Measurements from ENCODE around the gene IFIT1.
"Not testable (repeated sequence)": the region's sequence is repeated elsewhere in the genome, so short reads cannot be mapped to it uniquely, and the experiment has no call there.

Gene IFIT1

DNA sequence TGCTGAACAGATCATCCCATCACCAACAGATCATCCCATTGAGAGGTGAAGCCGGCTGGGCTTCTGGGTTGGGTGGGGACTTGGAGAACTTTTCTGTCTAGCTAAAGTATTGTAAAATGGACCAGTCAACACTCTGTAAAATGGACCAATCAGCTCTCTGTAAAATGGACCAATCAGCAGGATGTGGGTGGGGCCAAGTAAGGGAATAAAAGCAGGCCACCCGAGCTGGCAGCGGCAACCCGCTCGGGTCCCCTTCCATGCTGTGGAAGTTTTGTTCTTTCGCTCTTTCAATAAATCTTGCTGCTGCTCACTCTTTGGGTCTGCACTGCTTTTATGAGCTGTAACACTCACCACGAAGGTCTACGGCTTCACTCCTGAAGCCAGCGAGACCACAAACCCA, 13.8 kb downstream of the IFIT1 start:
- not testable (repeated sequence) for H3K27me3 ChIP-seq (ENCODE audit: insufficient read depth, low read length); H3K4me3 ChIP-seq (ENCODE audit: low read length); H3K36me3 ChIP-seq (ENCODE audit: insufficient read depth, low read length); H3K9me3 ChIP-seq (ENCODE audit: insufficient read depth, low read depth, low read length); H3K27ac ChIP-seq (ENCODE audit: low read depth, low read length); H3K9ac ChIP-seq (ENCODE audit: low read depth, low read length); H3K4me1 ChIP-seq (ENCODE audit: insufficient read depth, low read length)
- WGBS, result 96% methylated on average over 8 of the region's 9 CpGs

DNA sequence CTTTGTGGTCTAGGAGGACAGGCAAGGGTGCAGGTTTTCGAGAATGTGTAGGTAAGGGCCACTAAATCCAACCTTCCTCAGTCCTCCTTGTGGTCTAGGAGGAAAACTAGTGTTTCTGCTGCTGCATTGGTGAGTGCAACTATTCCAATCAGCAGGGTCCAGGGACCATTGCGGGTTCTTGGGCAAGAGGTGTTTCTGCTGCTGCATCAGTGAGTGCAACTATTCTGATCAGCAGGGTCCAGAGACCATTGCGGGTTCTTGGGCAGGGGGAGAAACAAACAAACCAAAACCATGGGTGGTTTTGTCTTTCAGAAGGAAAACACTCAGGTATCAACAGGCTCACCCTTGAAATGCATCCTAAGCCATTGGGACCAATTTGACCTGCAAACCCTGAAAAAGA, 15.4 kb downstream of the IFIT1 start:
- not testable (repeated sequence) for H3K36me3 ChIP-seq (ENCODE audit: insufficient read depth, low read length); H3K9ac ChIP-seq (ENCODE audit: low read depth, low read length); H3K4me3 ChIP-seq (ENCODE audit: low read length); H3K9me3 ChIP-seq (ENCODE audit: insufficient read depth, low read depth, low read length); H3K27me3 ChIP-seq (ENCODE audit: insufficient read depth, low read length); H3K4me1 ChIP-seq (ENCODE audit: insufficient read depth, low read length); H3K27ac ChIP-seq (ENCODE audit: low read depth, low read length)
- 95% methylated on average over 3 of the region's 3 CpGs for WGBS

DNA sequence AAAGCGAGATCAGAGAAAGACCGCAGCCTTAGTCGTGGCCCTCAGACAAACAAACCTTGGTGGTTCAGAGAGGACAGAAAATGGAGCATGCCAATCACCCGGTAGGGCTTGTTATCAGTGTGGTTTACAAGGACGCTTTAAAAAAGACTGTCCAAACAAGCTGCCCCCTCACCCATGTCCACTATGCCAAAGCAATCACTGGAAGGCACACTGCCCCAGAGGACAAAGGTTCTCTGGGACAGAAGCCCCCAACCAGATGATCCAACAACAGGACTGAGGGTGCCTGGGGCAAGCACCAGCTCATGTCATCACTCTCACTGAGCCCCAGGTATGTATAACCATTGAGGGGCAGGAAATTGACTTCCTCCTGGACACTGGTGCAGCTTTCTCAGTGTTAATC, 16.9 kb downstream of the IFIT1 start:
- WGBS, result 95% methylated on average over 5 of the region's 5 CpGs
- not testable (repeated sequence) for H3K27ac ChIP-seq (ENCODE audit: low read depth, low read length); H3K9me3 ChIP-seq (ENCODE audit: insufficient read depth, low read depth, low read length); H3K4me3 ChIP-seq (ENCODE audit: low read length); H3K36me3 ChIP-seq (ENCODE audit: insufficient read depth, low read length); H3K9ac ChIP-seq (ENCODE audit: low read depth, low read length); H3K4me1 ChIP-seq (ENCODE audit: insufficient read depth, low read length)
- H3K27me3 ChIP-seq (ENCODE audit: insufficient read depth, low read length), result peaks cover 12% of the 10 kb centered on the region

DNA sequence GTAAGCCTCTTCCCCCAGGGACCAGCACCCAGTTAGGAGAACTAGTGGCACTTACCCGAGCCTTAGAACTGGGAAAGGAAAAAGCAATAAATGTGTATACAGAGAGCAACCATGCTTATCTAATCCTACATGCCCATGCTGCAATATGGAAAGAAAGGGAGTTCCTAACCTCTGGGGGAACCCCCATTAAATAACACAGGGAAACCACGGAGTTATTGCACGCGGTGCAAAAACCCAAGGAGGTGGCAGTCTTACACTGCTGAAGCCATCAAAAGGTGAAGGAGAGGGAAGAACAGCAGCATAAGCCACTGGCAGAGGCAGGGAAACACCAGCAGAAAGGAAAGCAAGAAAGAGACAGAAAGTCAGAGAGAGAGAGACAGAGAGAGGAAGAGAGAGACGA, 18.1 kb downstream of the IFIT1 start:
- H3K27ac ChIP-seq (ENCODE audit: low read depth, low read length); H3K4me1 ChIP-seq (ENCODE audit: insufficient read depth, low read length); H3K4me3 ChIP-seq (ENCODE audit: low read length); H3K9ac ChIP-seq (ENCODE audit: low read depth, low read length); H3K36me3 ChIP-seq (ENCODE audit: insufficient read depth, low read length); H3K9me3 ChIP-seq (ENCODE audit: insufficient read depth, low read depth, low read length): not testable (repeated sequence)
- H3K27me3 ChIP-seq (ENCODE audit: insufficient read depth, low read length), result peaks cover 22% of the 10 kb centered on the region
- 97% methylated on average over 5 of the region's 5 CpGs for WGBS

DNA sequence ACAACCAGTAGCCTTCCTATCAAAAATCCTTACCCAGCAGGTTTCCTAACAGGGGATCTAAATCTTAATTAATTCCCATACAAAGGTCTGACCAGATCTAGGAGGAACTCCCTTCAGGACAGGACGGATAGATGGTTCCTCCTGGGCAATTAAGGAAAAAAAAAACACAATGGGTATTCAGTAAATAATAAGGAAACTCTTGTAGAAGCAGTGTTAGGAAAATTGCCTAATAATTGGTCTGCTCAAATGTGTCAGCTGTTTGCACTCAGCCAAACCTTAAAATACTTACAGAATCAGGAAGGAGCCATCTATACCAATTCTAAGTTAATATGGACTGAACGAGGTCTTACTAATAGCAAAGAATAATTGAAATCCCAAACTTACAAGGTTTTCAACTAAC, 18.7 kb downstream of the IFIT1 start:
- H3K4me3 ChIP-seq (ENCODE audit: low read length); H3K4me1 ChIP-seq (ENCODE audit: insufficient read depth, low read length); H3K9me3 ChIP-seq (ENCODE audit: insufficient read depth, low read depth, low read length); H3K9ac ChIP-seq (ENCODE audit: low read depth, low read length); H3K36me3 ChIP-seq (ENCODE audit: insufficient read depth, low read length); H3K27ac ChIP-seq (ENCODE audit: low read depth, low read length): not testable (repeated sequence)
- WGBS, result 91% methylated on average over 2 of the region's 2 CpGs
- H3K27me3 ChIP-seq (ENCODE audit: insufficient read depth, low read length), result peaks cover 28% of the 10 kb centered on the region

DNA sequence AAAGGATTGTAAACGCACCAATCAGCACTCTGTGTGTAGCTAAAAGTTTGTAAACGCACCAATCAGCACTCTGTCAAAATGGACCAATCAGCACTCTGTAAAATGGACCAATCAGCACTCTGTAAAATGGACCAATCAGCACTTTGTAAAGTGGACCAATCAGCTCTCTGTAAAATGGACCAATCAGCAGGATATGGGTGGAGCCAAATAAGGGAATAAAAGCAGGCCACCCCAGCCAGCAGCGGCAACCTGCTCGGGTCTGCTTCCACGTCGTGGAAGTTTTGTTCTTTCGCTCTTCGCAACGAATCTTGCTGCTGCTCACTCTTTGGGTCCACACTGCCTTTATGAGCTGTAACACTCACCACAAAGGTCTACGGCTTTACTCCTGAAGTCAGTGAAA, 19.9 kb downstream of the IFIT1 start:
- not testable (repeated sequence) for H3K27ac ChIP-seq (ENCODE audit: low read depth, low read length); H3K36me3 ChIP-seq (ENCODE audit: insufficient read depth, low read length); H3K9ac ChIP-seq (ENCODE audit: low read depth, low read length); H3K4me1 ChIP-seq (ENCODE audit: insufficient read depth, low read length); H3K9me3 ChIP-seq (ENCODE audit: insufficient read depth, low read depth, low read length); H3K4me3 ChIP-seq (ENCODE audit: low read length)
- WGBS, result 96% methylated on average over 10 of the region's 10 CpGs
- peaks cover 32% of the 10 kb centered on the region for H3K27me3 ChIP-seq (ENCODE audit: insufficient read depth, low read length)

DNA sequence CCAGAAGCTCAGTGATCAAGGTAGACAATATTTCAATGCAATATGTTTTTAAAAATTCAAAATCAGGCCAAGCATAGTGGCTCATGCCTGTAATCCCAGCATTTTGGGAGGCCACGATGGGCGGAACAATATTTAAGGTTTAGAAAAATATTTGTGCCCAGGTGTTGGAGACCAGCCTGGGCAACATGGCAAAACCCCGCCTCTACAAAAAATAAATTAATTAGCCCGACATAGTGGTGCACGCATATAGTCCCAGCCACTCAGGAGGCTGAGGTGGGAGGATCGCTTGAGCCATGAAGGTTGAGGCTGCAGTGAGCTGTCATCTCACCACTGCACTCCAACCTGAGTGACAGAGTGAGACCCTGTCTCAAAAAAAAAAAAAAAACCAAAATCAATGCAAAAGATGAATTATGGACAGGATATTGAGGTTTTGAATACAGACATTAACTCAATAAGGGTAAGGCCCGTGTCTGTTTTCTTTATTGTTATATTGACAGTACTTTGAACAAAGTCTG, 21.0 kb downstream of the IFIT1 start:
- Histone ChIP-seq H3K9ac (ENCODE audit: low read depth, low read length) (no peak overlapping the region), H3K4me3 (ENCODE audit: low read length) (peak overlapping the region; percentile 97), H3K9me3 (ENCODE audit: insufficient read depth, low read depth, low read length) (no peaks in the 10 kb centered on the region), H3K27ac (ENCODE audit: low read depth, low read length) (no peak overlapping the region), H3K4me1 (ENCODE audit: insufficient read depth, low read length) (peaks cover 6% of the 10 kb centered on the region), H3K27me3 (ENCODE audit: insufficient read depth, low read length) (peaks cover 32% of the 10 kb centered on the region), H3K36me3 (ENCODE audit: insufficient read depth, low read length) (peaks cover 10% of the 10 kb centered on the region)
- 93% methylated on average over 7 of the region's 7 CpGs for WGBS

DNA sequence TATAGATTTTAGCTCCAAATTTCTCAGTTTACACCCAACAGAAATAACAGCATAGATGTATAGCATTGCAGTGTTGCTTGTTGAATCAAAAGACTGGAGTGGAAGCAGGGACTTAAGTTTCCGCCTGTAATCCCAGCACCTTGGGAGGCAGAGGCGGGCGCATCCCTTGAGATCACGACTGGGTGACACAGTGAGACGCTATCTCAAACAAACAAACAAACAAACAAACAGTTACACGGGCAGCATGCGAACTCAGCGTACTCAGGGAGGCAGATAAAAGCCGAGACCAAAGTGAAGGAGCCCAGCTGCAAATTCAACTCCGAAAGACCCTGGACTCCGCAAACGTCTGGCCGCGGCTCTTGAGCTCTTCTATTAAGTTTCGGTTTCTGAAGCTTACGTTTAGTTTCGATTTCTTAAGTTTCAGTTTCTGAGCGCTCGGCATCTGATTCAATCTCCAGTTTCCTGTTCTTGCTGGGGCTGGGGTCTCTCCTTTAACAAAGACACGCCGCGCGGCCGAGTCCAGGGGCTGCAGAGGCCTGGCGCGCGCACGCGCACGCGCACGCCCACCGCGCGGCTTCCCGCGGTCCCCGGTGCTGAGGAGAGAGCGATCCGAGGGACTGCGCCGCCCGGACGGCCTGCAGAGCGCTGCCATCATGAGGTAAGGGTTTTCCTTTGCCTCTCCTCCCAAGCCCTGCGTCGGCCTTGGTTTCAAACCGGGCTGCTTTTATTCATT, 21.9 kb downstream of the IFIT1 start, which contains the start of gene IFIT5:
TSS of gene IFIT5 (plus strand) at position 423 of the 733 bp plus-strand sequence. CDS start at position 654, 231 bp downstream.
- peak within 1 kb of the TSS; percentile 22; the same call in 1 of the 2 replicates for H3K27ac ChIP-seq (ENCODE audit: low read depth, low read length)
- H3K4me1 ChIP-seq (ENCODE audit: insufficient read depth, low read length), result peaks cover 14% of the 10 kb centered on the region
- peak within 1 kb of the TSS; percentile 97 for H3K4me3 ChIP-seq (ENCODE audit: low read length)
- H3K36me3 ChIP-seq (ENCODE audit: insufficient read depth, low read length), result peaks cover 10% of the 10 kb centered on the region
- H3K9ac ChIP-seq (ENCODE audit: low read depth, low read length), result peak within 1 kb of the TSS; percentile 87
- WGBS, result 1% methylated on average over 48 of the region's 48 CpGs
- H3K9me3 ChIP-seq (ENCODE audit: insufficient read depth, low read depth, low read length), result no peaks in the 10 kb centered on the region
- peaks cover 32% of the 10 kb centered on the region for H3K27me3 ChIP-seq (ENCODE audit: insufficient read depth, low read length)

DNA sequence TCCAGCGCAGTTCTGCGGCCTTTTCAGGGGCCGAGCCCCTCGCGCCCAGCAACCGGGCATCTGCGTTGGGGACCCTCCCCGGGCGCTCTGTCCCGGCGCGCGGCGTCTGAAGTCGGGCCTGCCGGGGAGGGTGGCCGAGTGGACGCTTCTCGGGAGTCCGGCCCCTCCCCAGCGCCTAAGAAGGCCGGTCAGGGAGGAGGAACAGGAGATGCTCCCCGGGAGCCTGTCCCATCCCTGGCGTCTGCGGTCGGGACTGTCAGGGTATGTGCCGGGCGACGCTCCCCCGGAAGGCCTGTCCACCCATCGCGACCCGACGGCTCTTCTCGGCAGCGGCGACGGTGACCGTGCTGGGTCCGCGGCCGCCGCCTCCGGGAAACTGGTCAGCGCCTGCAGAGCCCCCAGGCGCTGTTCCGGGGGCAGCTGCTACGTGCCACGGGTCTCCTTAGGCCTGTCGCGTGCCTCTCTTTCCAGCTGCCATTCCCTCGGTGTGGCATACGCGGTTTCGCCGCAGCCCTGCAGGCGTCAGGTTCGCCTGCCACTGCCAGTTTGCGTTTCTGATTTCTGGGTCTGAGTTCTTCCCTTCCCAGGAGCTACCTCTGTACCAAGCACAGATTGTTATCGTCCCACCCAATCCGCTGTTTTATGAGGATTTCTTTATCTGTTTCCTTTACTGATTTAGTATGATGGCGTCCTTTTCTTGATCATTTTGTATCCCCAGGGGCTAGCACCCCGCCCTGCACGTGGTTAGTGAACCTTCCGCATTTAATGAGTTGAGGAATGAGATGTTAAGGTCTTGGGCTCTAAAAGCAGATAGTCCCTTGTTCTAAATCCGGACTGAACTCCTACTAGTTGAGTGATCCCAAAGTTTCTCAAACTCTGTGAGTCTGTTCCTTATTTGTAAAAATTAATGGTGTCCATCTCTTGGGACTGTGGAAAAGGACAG, 22.7 kb downstream of the IFIT1 start:
- WGBS, result 8% methylated on average over 65 of the region's 66 CpGs
- Histone ChIP-seq H3K4me1 (ENCODE audit: insufficient read depth, low read length) (peaks cover 16% of the 10 kb centered on the region), H3K27ac (ENCODE audit: low read depth, low read length) (peak overlapping the region; percentile 22; the same call in 1 of the 2 replicates), H3K36me3 (ENCODE audit: insufficient read depth, low read length) (peaks cover 10% of the 10 kb centered on the region), H3K9me3 (ENCODE audit: insufficient read depth, low read depth, low read length) (no peaks in the 10 kb centered on the region), H3K27me3 (ENCODE audit: insufficient read depth, low read length) (peaks cover 32% of the 10 kb centered on the region), H3K4me3 (ENCODE audit: low read length) (peak overlapping the region; percentile 97), H3K9ac (ENCODE audit: low read depth, low read length) (peak overlapping the region; percentile 87)

DNA sequence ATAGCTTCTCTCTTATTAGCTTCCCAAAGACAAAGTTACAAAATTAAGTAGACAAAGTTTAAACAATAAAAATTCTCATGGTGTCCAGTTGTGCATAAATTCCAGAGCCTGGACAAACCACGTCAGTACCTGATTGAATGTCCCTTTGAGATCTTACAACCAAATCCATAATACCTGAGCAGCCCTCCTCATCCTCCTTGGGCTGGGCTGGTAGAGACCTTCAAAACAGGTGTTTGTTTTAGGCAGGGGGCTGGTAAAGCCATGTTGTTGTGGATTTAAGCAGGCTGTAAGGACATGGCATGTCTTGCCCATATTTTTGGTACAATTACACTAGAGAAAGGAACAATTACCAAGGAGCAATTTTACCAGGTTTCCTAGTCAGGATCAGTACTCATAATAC, 24.0 kb downstream of the IFIT1 start:
- Histone ChIP-seq H3K9me3 (ENCODE audit: insufficient read depth, low read depth, low read length) (no peaks in the 10 kb centered on the region), H3K9ac (ENCODE audit: low read depth, low read length) (no peak overlapping the region), H3K4me1 (ENCODE audit: insufficient read depth, low read length) (peaks cover 16% of the 10 kb centered on the region), H3K27me3 (ENCODE audit: insufficient read depth, low read length) (peaks cover 32% of the 10 kb centered on the region), H3K36me3 (ENCODE audit: insufficient read depth, low read length) (peaks cover 10% of the 10 kb centered on the region), H3K4me3 (ENCODE audit: low read length) (no peak overlapping the region), H3K27ac (ENCODE audit: low read depth, low read length) (no peak overlapping the region)
- WGBS, result 93% methylated on average over 1 of the region's 1 CpG

DNA sequence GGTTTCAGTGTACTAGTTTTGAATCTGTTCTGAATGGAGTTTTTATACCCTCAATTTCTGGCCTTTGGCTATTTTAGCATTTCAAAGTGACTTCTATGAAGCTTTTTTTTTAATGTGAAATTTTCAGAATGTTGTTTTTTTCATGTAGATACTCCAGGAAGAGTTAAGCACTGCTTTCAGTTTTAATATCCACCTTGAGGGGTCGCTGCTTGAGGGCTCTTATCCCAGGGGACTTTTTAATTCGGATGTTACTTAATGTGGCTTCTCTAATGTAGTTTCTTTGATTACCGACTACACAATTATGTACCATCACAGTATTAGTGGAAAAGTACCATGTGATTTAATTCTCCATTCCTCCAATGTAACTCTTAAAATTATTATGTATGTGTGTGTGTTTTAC, 27.1 kb downstream of the IFIT1 start:
- Histone ChIP-seq H3K4me1 (ENCODE audit: insufficient read depth, low read length) (peaks cover 16% of the 10 kb centered on the region), H3K27ac (ENCODE audit: low read depth, low read length) (no peak overlapping the region), H3K9me3 (ENCODE audit: insufficient read depth, low read depth, low read length) (no peaks in the 10 kb centered on the region), H3K9ac (ENCODE audit: low read depth, low read length) (no peak overlapping the region), H3K36me3 (ENCODE audit: insufficient read depth, low read length) (peaks cover 10% of the 10 kb centered on the region), H3K4me3 (ENCODE audit: low read length) (no peak overlapping the region), H3K27me3 (ENCODE audit: insufficient read depth, low read length) (peaks cover 20% of the 10 kb centered on the region)
- 11% methylated on average over 1 of the region's 3 CpGs for WGBS
